ENCODE results near the gene NPLOC4.

- TF ChIP-seq CTCF (IDR thresholded peaks at IDR 0.05 in 4 of 5, conservative IDR thresholded peaks at IDR 0.05 in 1 of 5), result no peak
- TF ChIP-seq POLR2A (IDR thresholded peaks at IDR 0.05), result no peak
Observed at GRCh38 chr17:81648013-81648706, 11.2 kb upstream of the NPLOC4 start.

Measured in gastrocnemius medialis (tissue), 4 donors.